ENCODE results near the gene HEPHL1. TPM values are rescaled to one million over a fixed set of nuclear protein-coding genes. Genes with fewer than 3 reads are reported as not detected.

Gene HEPHL1
- total RNA-seq, 1 donor from 2014 or later, result 0.02 TPM

DNA sequence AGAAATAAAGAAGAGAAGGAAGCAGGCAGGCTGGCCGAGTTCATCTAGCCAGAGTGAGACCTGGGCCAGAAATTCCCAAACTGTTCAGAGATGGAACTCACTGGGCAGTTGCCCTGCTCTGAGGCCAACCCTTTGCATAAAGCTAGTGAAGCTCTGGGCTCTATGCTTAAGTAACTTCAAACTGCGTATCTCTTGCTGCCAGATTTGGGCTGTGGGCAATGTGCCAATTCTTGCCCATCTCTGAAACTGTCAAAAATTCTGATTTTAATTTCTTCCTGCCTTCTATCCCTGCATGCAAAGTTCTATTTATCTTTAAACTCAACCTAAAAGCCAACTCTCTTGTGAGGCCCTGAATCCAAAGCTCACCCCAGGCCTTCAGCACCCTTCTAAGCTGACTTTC, 36.2 kb upstream of the HEPHL1 start:
- no peak overlapping the region for H3K4me3 ChIP-seq
- DNase-seq (ENCODE audit: low spot score), result no peak
- no peak overlapping the region for H3K9ac ChIP-seq
- no peaks in the 10 kb centered on the region for H3K36me3 Mint-ChIP-seq
- no peak overlapping the region for H3K27ac ChIP-seq
- H3F3A ChIP-seq (ENCODE audit: low read depth), result no peaks in the 10 kb centered on the region
- H3K79me2 ChIP-seq (ENCODE audit: low read depth), result no peaks in the 10 kb centered on the region
- no peaks in the 10 kb centered on the region for H3K9me3 Mint-ChIP-seq
- no peak overlapping the region for H2AFZ ChIP-seq (replicated peaks)
- no peak overlapping the region for H3K27ac Mint-ChIP-seq
- no peaks in the 10 kb centered on the region for H3K36me3 ChIP-seq
- H3K27me3 Mint-ChIP-seq (ENCODE audit: insufficient read depth, low read depth), result peaks cover 4% of the 10 kb centered on the region
- H3K4me1 Mint-ChIP-seq, result peaks cover 3% of the 10 kb centered on the region
- no peak for TF ChIP-seq CTCF (IDR thresholded peaks at IDR 0.05)
- TF ChIP-seq EZH2phosphoT487 (IDR thresholded peaks at IDR 0.05), result no peak
- no peak for TF ChIP-seq EZH2 (IDR thresholded peaks at IDR 0.05)
- H3K27me3 ChIP-seq, result no peaks in the 10 kb centered on the region
- no peak overlapping the region for H3K4me3 Mint-ChIP-seq
- no peaks in the 10 kb centered on the region for H3K9me3 ChIP-seq (ENCODE audit: low read depth)
- no peaks in the 10 kb centered on the region for H4K20me1 ChIP-seq (ENCODE audit: low read depth)
- H3K4me1 ChIP-seq, result no peaks in the 10 kb centered on the region
- no peak overlapping the region for H3K4me2 ChIP-seq

DNA sequence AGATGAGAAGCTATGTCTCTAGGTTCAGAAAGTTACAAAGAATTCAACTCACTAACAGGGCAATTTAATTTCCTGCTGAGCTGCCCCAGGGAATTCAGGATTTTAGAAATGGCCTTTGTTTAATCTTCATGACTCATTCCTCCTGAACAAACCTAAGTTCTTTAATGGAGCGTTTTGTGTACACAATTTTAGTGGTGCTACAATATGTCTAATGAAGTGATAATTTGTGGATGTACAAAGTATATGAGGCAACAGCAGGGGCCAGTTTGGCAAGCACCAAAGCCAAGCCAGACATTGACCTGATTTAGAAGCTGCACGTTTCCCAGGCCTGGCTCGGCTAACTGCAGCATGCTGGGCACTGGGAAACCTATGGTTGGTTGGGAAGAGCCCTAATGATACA, 34.4 kb upstream of the HEPHL1 start:
- H3K36me3 ChIP-seq, result no peaks in the 10 kb centered on the region
- no peak overlapping the region for H3K4me3 ChIP-seq
- H3K4me2 ChIP-seq, result no peak overlapping the region
- H3K4me1 ChIP-seq, result no peaks in the 10 kb centered on the region
- TF ChIP-seq CTCF (IDR thresholded peaks at IDR 0.05) (no peak), EZH2 (IDR thresholded peaks at IDR 0.05) (no peak), EZH2phosphoT487 (IDR thresholded peaks at IDR 0.05) (no peak)
- Mint-ChIP-seq H3K9me3 (no peaks in the 10 kb centered on the region), H3K27ac (no peak overlapping the region), H3K27me3 (ENCODE audit: insufficient read depth, low read depth) (peaks cover 4% of the 10 kb centered on the region), H3K4me1 (peaks cover 3% of the 10 kb centered on the region), H3K36me3 (no peaks in the 10 kb centered on the region), H3K4me3 (no peak overlapping the region)
- no peak overlapping the region for H3K27ac ChIP-seq
- no peaks in the 10 kb centered on the region for H4K20me1 ChIP-seq (ENCODE audit: low read depth)
- H3K79me2 ChIP-seq (ENCODE audit: low read depth), result no peaks in the 10 kb centered on the region
- H3F3A ChIP-seq (ENCODE audit: low read depth), result no peaks in the 10 kb centered on the region
- H3K9ac ChIP-seq, result no peak overlapping the region
- no peak for DNase-seq (ENCODE audit: low spot score)
- no peaks in the 10 kb centered on the region for H3K9me3 ChIP-seq (ENCODE audit: low read depth)
- no peaks in the 10 kb centered on the region for H3K27me3 ChIP-seq
- H2AFZ ChIP-seq (replicated peaks), result no peak overlapping the region

DNA sequence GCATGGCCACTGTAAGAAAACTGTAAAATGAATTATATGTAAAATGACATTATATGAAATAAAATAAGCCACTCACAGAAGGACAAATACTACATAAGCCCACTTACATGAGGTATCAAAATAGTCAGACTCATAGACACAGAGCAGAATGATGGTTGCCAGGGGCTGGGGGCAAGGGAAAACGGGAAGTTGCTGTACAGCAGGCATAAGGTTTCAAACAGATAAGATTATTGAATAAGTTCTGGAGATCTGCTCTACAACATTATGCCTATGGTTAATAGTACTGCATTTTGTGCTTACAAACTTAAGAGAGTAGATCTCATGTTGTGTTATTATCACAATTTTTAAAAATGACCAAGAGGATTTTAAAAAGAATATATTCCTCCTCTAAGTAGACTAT, 32.7 kb upstream of the HEPHL1 start:
- no peak overlapping the region for H3K4me3 ChIP-seq
- no peak overlapping the region for H3K9ac ChIP-seq
- no peaks in the 10 kb centered on the region for H3K4me1 ChIP-seq
- no peak overlapping the region for H3K27ac Mint-ChIP-seq
- no peaks in the 10 kb centered on the region for H3K79me2 ChIP-seq (ENCODE audit: low read depth)
- H3K9me3 ChIP-seq (ENCODE audit: low read depth), result peaks cover 6% of the 10 kb centered on the region
- no peaks in the 10 kb centered on the region for H3K36me3 ChIP-seq
- no peak overlapping the region for H3K4me3 Mint-ChIP-seq
- H3K9me3 Mint-ChIP-seq, result peaks cover 5% of the 10 kb centered on the region
- H3K27ac ChIP-seq, result no peak overlapping the region
- H4K20me1 ChIP-seq (ENCODE audit: low read depth), result no peaks in the 10 kb centered on the region
- TF ChIP-seq EZH2phosphoT487 (IDR thresholded peaks at IDR 0.05), result no peak
- no peak for TF ChIP-seq EZH2 (IDR thresholded peaks at IDR 0.05)
- no peak for TF ChIP-seq CTCF (IDR thresholded peaks at IDR 0.05)
- no peaks in the 10 kb centered on the region for H3K36me3 Mint-ChIP-seq
- no peak for DNase-seq (ENCODE audit: low spot score)
- no peak overlapping the region for H2AFZ ChIP-seq (replicated peaks)
- H3K27me3 ChIP-seq, result no peaks in the 10 kb centered on the region
- no peaks in the 10 kb centered on the region for H3F3A ChIP-seq (ENCODE audit: low read depth)
- peaks cover 3% of the 10 kb centered on the region for H3K4me1 Mint-ChIP-seq
- no peak overlapping the region for H3K4me2 ChIP-seq
- H3K27me3 Mint-ChIP-seq (ENCODE audit: insufficient read depth, low read depth), result peaks cover 4% of the 10 kb centered on the region

Data from neural progenitor cell (in vitro differentiated cells).